Upper lobe of left lung (tissue), 6 donors: ENCODE results near the gene EGFR. TPM values are rescaled to one million over a fixed set of nuclear protein-coding genes. Genes with fewer than 3 reads are reported as not detected.

ENCODE experiments used
- ATAC-seq, 2 donors: fragments of 200-7000 bp; cut with Tn5 transposase; one replicate each; pipeline ENCODE4 v1.9.1; 2022; ENCODE audit warnings: mild to moderate bottlenecking in 2 of 2, moderate library complexity in 2 of 2; ENCODE audit not compliant: low FRiP score in 2 of 2
- DNase-seq, 2 donors: peaks; one replicate each; pipeline ENCODE4 v3.0.0-alpha.2; 2019 to 2020
- H3K27ac ChIP-seq, 4 donors: fragments of 200-600 bp; sonication (generic); one replicate each; pipeline ENCODE4 v1.5.1; 2016 to 2019
- H3K27me3 ChIP-seq, 4 donors: fragments of 200-600 bp; sonication (generic); one replicate each; pipeline ENCODE4 v1.5.1; 2017 to 2019
- H3K36me3 ChIP-seq, 4 donors: fragments of 200-600 bp; sonication (generic); one replicate each; pipeline ENCODE4 v1.5.1; 2016 to 2019
- H3K4me1 ChIP-seq, 4 donors: fragments of 200-600 bp; sonication (generic); one replicate each; pipeline ENCODE4 v1.5.1; 2018 to 2019
- H3K4me3 ChIP-seq, 4 donors: fragments of 200-600 bp; sonication (generic); one replicate each; pipeline ENCODE4 v1.5.1; 2017 to 2019; ENCODE audit warnings: mild to moderate bottlenecking in 2 of 4, moderate library complexity in 1 of 4
- H3K9me3 ChIP-seq, 4 donors: fragments of 200-600 bp; sonication (generic); one replicate each; pipeline ENCODE4 v1.5.1; 2018 to 2019
- EP300 ChIP-seq, 4 donors: sonication (generic); formaldehyde crosslinking; IDR thresholded peaks; one replicate each; pipeline ENCODE4 v1.5.1; 2017; ENCODE audit warnings: antibody characterized with exemption in 4 of 4, control low read depth in 2 of 4
- POLR2A ChIP-seq, 4 donors: fragments of 450-650 bp; IDR thresholded peaks; one replicate each; pipeline ENCODE4 v1.5.1; 2016 to 2017; ENCODE audit warnings: antibody characterized with exemption in 4 of 4, mild to moderate bottlenecking in 2 of 4
- POLR2AphosphoS5 ChIP-seq, 2 donors: sonication (generic); formaldehyde crosslinking; IDR thresholded peaks; one replicate each; pipeline ENCODE4 v1.5.1; 2017; ENCODE audit warnings: antibody characterized with exemption in 2 of 2
- WGBS, 2 donors: methylation state at CpG; one replicate each; pipeline ENCODE4 v1.1.5; 2017 to 2018; 5-methylcytosine and 5-hydroxymethylcytosine counted together
- total RNA-seq, 6 donors: library from RNA; depleted of rRNA in 4 of 6; stranded (reverse); fragments of >200 nt in 4 of 6; gene quantifications; one replicate each; pipeline versions ENCODE4 v1.1.0 to v1.2.1, GENCODE V29; 2016 to 2021
- TF ChIP-seq, protein P1 (sequence below), 6 experiments: fragments of 450-650 bp in 4 of 6; fragments of 200-600 bp in 2 of 6; sonication (generic) in 2 of 6; IDR thresholded peaks; one replicate each; pipeline ENCODE4 v1.5.1; 2016 to 2019; ENCODE audit warnings: antibody characterized with exemption in 6 of 6
- donor health status: DM: no; HTN: no; CAD: no; lungs with moderate emphysema.
- donor health status: DM: no; HTN: yes; CAD: no; lungs with severe emphysema.

Gene EGFR
- total RNA-seq, 6 donors from 2014 or later: 58.7 to 110 (median 93.2) TPM

DNA sequence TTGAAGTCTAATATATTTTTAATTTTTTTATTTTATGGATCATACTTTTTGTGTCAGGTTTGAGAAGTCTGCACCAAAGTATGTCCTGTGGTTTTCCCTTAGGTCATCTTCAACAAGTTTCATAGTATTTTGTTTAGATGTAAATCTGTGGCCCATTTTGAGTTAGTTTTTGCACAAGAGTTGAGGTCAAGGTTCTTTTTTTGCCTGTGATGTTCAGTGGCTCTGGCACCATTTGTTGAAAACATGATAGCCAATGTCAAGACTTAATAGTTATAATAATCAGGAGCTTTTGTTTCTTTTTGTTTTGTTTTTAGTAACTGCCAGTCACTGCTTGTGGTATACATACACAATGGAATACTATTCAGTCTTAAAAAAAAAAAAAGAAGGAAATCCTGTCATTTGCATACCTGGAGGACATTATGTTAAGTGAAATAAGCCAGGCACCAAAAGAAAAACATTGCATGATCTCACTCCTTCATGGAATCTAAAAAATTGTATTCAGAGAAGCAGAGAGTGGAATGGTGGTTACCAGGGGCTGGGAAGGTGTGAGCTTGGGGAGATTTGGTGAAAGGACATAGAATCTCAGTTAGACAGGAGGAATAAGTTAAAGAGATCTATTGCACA, 61.3 kb downstream of the EGFR start:
- no peaks in the 10 kb centered on the region for H3K9me3 ChIP-seq
- TF ChIP-seq, protein P1, sequence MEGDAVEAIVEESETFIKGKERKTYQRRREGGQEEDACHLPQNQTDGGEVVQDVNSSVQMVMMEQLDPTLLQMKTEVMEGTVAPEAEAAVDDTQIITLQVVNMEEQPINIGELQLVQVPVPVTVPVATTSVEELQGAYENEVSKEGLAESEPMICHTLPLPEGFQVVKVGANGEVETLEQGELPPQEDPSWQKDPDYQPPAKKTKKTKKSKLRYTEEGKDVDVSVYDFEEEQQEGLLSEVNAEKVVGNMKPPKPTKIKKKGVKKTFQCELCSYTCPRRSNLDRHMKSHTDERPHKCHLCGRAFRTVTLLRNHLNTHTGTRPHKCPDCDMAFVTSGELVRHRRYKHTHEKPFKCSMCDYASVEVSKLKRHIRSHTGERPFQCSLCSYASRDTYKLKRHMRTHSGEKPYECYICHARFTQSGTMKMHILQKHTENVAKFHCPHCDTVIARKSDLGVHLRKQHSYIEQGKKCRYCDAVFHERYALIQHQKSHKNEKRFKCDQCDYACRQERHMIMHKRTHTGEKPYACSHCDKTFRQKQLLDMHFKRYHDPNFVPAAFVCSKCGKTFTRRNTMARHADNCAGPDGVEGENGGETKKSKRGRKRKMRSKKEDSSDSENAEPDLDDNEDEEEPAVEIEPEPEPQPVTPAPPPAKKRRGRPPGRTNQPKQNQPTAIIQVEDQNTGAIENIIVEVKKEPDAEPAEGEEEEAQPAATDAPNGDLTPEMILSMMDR (IDR thresholded peaks at IDR 0.05): no peak
- TF ChIP-seq POLR2AphosphoS5 (IDR thresholded peaks at IDR 0.05) (no peak), EP300 (IDR thresholded peaks at IDR 0.05) (no peak), POLR2A (IDR thresholded peaks at IDR 0.05) (no peak)
- no peaks in the 10 kb centered on the region for H3K36me3 ChIP-seq
- peak overlapping the region in 2 of 4 donors; percentile 6 to 23 for H3K27ac ChIP-seq
- no peak for DNase-seq
- ATAC-seq: no peak
- H3K4me3 ChIP-seq: no peak overlapping the region
- no peaks in the 10 kb centered on the region for H3K27me3 ChIP-seq
- peaks cover 33 to 69% (median 46%) of the 10 kb centered on the region in 4 donors for H3K4me1 ChIP-seq

DNA sequence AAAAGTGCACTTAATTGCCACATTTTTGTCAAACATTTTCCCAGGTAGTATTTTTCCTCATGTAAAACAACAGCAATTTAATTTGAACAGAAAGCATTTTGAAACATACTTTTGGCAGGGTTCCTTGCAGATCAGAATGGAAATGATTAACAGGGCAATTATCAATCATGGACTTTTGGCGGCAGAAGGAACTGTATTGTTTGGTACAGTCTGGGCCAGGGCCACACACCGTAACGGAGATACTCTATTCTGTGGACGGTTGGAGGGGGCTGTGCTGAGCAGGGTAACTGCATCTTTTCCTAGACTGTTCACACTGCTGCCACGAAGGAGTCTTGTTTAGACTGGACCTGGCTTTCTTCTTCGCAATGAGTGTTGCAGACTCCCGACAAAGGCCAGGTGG, 62.3 kb downstream of the EGFR start:
- no peaks in the 10 kb centered on the region for H3K36me3 ChIP-seq
- H3K4me3 ChIP-seq: no peak overlapping the region
- DNase-seq: no peak
- H3K4me1 ChIP-seq: peaks cover 39 to 69% (median 54%) of the 10 kb centered on the region in 4 donors
- 37 to 45% methylated on average over 4 to 7 of the region's 7 CpGs for WGBS, 2 donors
- ATAC-seq: peak; percentile 20 to 64
- TF ChIP-seq POLR2A (IDR thresholded peaks at IDR 0.05): no peak
- TF ChIP-seq, protein P1 (IDR thresholded peaks at IDR 0.05): no peak
- TF ChIP-seq POLR2AphosphoS5 (IDR thresholded peaks at IDR 0.05): no peak
- no peak for TF ChIP-seq EP300 (IDR thresholded peaks at IDR 0.05)
- no peaks in the 10 kb centered on the region for H3K27me3 ChIP-seq
- H3K9me3 ChIP-seq: no peaks in the 10 kb centered on the region
- H3K27ac ChIP-seq: peak overlapping the region; percentile 31 to 68 (median 56)

DNA sequence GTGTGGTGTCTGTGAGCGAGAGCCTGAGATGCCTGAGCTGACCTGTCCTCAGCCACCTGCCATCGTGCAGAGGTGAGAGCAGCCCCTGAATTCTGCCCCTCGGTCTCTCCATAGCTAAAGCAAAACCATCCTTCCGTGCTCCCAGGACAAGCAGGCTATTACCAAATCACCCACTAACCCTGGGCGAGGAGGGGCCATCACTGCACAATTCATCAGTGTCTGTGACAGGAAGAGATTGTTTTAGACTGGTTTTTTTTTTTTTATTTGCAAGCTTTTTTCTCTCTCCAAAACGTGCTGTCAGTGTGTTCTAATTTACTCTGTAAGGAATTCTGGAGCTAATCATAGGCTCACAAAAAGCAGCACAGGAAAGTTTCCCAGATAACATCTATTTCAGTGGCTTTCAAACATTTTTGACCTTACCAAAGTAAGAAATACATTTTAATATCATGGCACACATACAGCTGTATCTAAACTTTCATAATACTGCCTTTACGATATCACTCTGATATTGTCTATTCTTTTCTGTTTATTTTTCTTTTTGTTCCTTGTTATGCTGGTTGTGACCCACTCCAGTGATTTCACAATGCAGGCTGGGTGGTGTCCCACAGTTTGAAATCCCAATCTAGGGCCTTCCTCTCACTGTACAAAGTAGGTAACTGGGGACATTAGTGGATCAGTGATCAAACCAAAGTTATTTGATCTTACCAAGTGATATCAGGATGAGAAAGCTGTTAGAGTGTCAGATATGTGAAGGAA, 62.8 kb downstream of the EGFR start:
- TF ChIP-seq POLR2A (IDR thresholded peaks at IDR 0.05) (no peak), EP300 (IDR thresholded peaks at IDR 0.05) (no peak), POLR2AphosphoS5 (IDR thresholded peaks at IDR 0.05) (no peak)
- TF ChIP-seq, protein P1 (IDR thresholded peaks at IDR 0.05): no peak
- Histone ChIP-seq H3K9me3 (no peaks in the 10 kb centered on the region), H3K36me3 (no peaks in the 10 kb centered on the region), H3K27ac (peak overlapping the region; percentile 31 to 68 (median 56)), H3K4me3 (no peak overlapping the region), H3K4me1 (peaks cover 45 to 69% (median 60%) of the 10 kb centered on the region in 4 donors), H3K27me3 (no peaks in the 10 kb centered on the region)
- ATAC-seq: peak in 1 of 2 donors; percentile 33
- DNase-seq: peak in 1 of 2 donors; percentile 62
- WGBS, 2 donors: 27 to 31% methylated on average over 6 to 7 of the region's 7 CpGs

DNA sequence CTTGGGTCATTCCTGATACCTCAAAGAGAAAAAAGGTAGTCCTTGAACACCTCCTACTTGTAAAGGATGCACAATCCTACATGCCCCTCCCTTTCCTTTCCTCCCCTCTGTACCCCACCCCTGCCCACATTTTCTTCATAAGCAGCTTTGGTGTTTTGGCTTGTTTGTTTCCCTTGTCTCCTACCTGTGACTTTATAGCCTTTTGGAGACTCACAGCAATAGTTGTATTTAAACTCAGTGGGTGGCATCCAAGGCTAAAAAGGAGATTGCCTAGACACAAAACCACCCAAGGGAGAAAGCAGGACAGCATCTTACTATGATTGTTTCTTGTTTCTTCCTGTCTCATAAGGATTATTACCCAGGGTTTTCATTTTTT, 63.4 kb downstream of the EGFR start:
- DNase-seq (no peak), ATAC-seq (no peak)
- Histone ChIP-seq H3K27ac (peak overlapping the region in 2 of 4 donors; percentile 31 to 53), H3K4me1 (peaks cover 50 to 70% (median 62%) of the 10 kb centered on the region in 4 donors), H3K36me3 (no peaks in the 10 kb centered on the region), H3K9me3 (no peaks in the 10 kb centered on the region), H3K4me3 (no peak overlapping the region), H3K27me3 (no peaks in the 10 kb centered on the region)
- TF ChIP-seq POLR2AphosphoS5 (IDR thresholded peaks at IDR 0.05): no peak
- no peak for TF ChIP-seq POLR2A (IDR thresholded peaks at IDR 0.05)
- no peak for TF ChIP-seq EP300 (IDR thresholded peaks at IDR 0.05)
- TF ChIP-seq, protein P1 (IDR thresholded peaks at IDR 0.05): no peak
